GM19043 (cell line): Measurements from ENCODE around the gene ADRA2B.
A peak's percentile ranks its signal among the peaks of the same experiment; 100 is the strongest.
"Not testable (repeated sequence)": the region's sequence is repeated elsewhere in the genome, so short reads cannot be mapped to it uniquely, and the experiment has no call there.

ENCODE experiments used
- ATAC-seq: cut with Tn5 transposase; IDR thresholded peaks from one replicate; pipeline ENCODE4 v1.9.1; 2021; ENCODE audit warnings: low read depth; ENCODE audit not compliant: unreplicated experiment

Gene ADRA2B

GRCh38 chr2:96116424-96116878 lies at the start of gene ADRA2B:
Gene ADRA2B, minus strand, starts transcription at chr2:96116571. Its CDS starts 422 bp downstream, at chr2:96116149.
- ATAC-seq = peak; percentile 50

- ATAC-seq = peak; percentile 63
Observed at GRCh38 chr2:96164459-96165184, 48.3 kb upstream of the ADRA2B start.

GRCh38 chr2:96163768-96164429 lies 47.5 kb upstream of the ADRA2B start:
- ATAC-seq = peak; percentile 58

GRCh38 chr2:96163415-96163767 lies 47.0 kb upstream of the ADRA2B start:
- peak; percentile 6 for ATAC-seq

- ATAC-seq = no peak
Observed at GRCh38 chr2:96161898-96162297, 45.5 kb upstream of the ADRA2B start.

GRCh38 chr2:96160366-96160765 lies 44.0 kb upstream of the ADRA2B start:
- ATAC-seq = not testable (repeated sequence)

- ATAC-seq = no peak
Observed at GRCh38 chr2:96159084-96159830, 42.9 kb upstream of the ADRA2B start.

- ATAC-seq = no peak
Observed at GRCh38 chr2:96158554-96158940, 42.2 kb upstream of the ADRA2B start.

- peak; percentile 68 for ATAC-seq
Observed at GRCh38 chr2:96157649-96158553, 41.5 kb upstream of the ADRA2B start.

- ATAC-seq = peak; percentile 41
Observed at GRCh38 chr2:96156926-96157648, 40.7 kb upstream of the ADRA2B start.

- no peak for ATAC-seq
Observed at GRCh38 chr2:96156011-96156820, 39.8 kb upstream of the ADRA2B start.

- ATAC-seq = no peak
Observed at GRCh38 chr2:96154506-96155380, 38.4 kb upstream of the ADRA2B start.

- ATAC-seq = no peak
Observed at GRCh38 chr2:96153991-96154431, 37.6 kb upstream of the ADRA2B start.

GRCh38 chr2:96153291-96153713 lies 36.9 kb upstream of the ADRA2B start:
- no peak for ATAC-seq

GRCh38 chr2:96152304-96153161 lies 36.2 kb upstream of the ADRA2B start:
- no peak for ATAC-seq

- ATAC-seq = no peak
Observed at GRCh38 chr2:96151595-96152303, 35.4 kb upstream of the ADRA2B start.
